ENCODE data around the gene GOLGA6C. TPM values are rescaled to one million over a fixed set of nuclear protein-coding genes. Genes with fewer than 3 reads are reported as not detected.
A peak's percentile ranks its signal among the peaks of the same experiment; 100 is the strongest.
"Not testable (repeated sequence)": the region's sequence is repeated elsewhere in the genome, so short reads cannot be mapped to it uniquely, and the experiment has no call there.

Gene GOLGA6C
- total RNA-seq, 2 experiments from 2014 or later = not detected

DNA sequence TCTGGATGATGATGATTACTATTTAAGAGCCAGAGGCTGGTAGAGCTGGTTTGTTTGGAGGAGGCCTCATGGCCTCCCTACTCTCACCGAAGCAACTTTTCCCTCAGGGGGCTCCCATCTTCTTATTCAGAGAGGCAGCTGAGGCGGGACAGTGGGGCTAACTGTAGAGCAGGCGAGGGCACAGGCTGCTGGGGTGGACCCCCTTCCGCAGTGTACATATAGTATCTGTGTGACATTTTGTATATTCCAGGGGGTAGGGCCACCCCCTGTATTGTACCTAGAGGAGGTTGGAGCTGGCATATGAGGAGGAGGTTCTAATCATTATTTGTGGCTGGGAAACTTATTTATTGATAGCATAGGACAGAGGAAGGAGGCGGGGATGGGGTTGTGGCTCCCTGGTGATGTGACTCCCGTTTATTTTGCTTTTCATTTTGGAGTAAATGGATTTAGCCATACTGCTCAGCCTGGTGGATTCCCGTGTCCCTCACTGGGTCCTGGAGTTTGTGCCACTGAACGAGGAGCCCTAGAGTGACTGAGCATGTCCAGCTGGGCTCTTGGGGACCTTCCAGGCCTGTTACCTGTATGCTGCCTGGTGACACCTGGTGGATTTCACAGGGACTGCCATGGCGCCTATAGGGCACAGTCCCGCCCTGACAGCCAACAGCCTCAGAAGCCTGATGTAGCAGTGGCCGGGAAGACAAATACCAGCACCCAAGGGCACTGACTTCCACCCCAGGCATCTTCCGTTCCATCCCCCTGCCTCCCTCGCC is 40.6 kb downstream of the GOLGA6C start:
- not testable (repeated sequence) for DNase-seq; H3K4me1 Mint-ChIP-seq; H3K36me3 Mint-ChIP-seq; H3K4me3 Mint-ChIP-seq; H3K27me3 Mint-ChIP-seq; H3K27ac Mint-ChIP-seq; H3K9me3 Mint-ChIP-seq (ENCODE audit: low read depth)
- ATAC-seq = peak; percentile 98
- CTCF ChIA-PET = interaction anchor here (0.6 kb wide), 1 partner anchor 9 kb away, joined by 3 read pairs; no protein-coding TSS in a partner anchor

GRCh38 chr15:75299311-75299688 is 41.2 kb downstream of the GOLGA6C start:
- DNase-seq (peak; percentile 69), ATAC-seq (peak; percentile 92)
- H3K27ac Mint-ChIP-seq; H3K4me1 Mint-ChIP-seq; H3K9me3 Mint-ChIP-seq (ENCODE audit: low read depth); H3K36me3 Mint-ChIP-seq; CTCF ChIA-PET; H3K4me3 Mint-ChIP-seq: not testable (repeated sequence)
- H3K27me3 Mint-ChIP-seq = peaks cover 13% of the 10 kb centered on the region

GRCh38 chr15:75300026-75300425 is 41.9 kb downstream of the GOLGA6C start:
- not testable (repeated sequence) for ATAC-seq; H3K9me3 Mint-ChIP-seq (ENCODE audit: low read depth); DNase-seq; H3K4me3 Mint-ChIP-seq; H3K4me1 Mint-ChIP-seq; H3K36me3 Mint-ChIP-seq; H3K27ac Mint-ChIP-seq
- CTCF ChIA-PET = interaction anchor here (0.8 kb wide), 1 partner anchor 1235 kb away, joined by 4 read pairs; no protein-coding TSS in a partner anchor
- H3K27me3 Mint-ChIP-seq = peaks cover 21% of the 10 kb centered on the region

GRCh38 chr15:75302318-75302717 is 44.2 kb downstream of the GOLGA6C start:
- H3K4me3 Mint-ChIP-seq = no peak overlapping the region
- H3K27ac Mint-ChIP-seq = no peak overlapping the region
- H3K27me3 Mint-ChIP-seq = peaks cover 37% of the 10 kb centered on the region
- no peaks in the 10 kb centered on the region for H3K9me3 Mint-ChIP-seq (ENCODE audit: low read depth)
- no peak for DNase-seq
- H3K36me3 Mint-ChIP-seq = no peaks in the 10 kb centered on the region
- ATAC-seq = no peak
- CTCF ChIA-PET = no interaction called here
- peaks cover 5% of the 10 kb centered on the region for H3K4me1 Mint-ChIP-seq

GRCh38 chr15:75302753-75303152 is 44.6 kb downstream of the GOLGA6C start:
- CTCF ChIA-PET; DNase-seq; ATAC-seq; H3K27ac Mint-ChIP-seq; H3K4me1 Mint-ChIP-seq; H3K36me3 Mint-ChIP-seq; H3K4me3 Mint-ChIP-seq; H3K9me3 Mint-ChIP-seq (ENCODE audit: low read depth): not testable (repeated sequence)
- peaks cover 41% of the 10 kb centered on the region for H3K27me3 Mint-ChIP-seq

DNA sequence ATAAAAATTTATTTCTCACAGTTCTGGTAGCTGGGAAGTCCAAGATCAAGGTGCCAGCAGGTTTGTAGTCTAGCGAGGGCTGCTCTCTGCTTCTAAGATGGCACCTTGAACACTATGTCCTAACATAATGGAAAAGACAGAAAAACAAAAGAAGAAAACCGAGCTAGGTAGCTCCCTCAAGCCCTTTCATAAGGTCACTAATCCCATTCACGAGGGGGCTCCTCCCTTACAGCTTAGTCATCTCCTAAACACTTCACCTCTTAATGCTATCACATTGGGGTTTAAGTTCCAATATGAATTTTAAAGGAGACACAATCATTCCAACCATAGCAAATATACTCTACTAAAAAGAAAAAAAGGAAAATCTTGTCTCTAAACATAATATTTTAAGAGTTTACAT is 48.1 kb downstream of the GOLGA6C start:
- ATAC-seq (no peak), DNase-seq (no peak)
- CTCF ChIA-PET = no interaction called here
- Mint-ChIP-seq H3K9me3 (ENCODE audit: low read depth) (no peaks in the 10 kb centered on the region), H3K36me3 (no peaks in the 10 kb centered on the region), H3K4me1 (peaks cover 5% of the 10 kb centered on the region), H3K4me3 (no peak overlapping the region), H3K27ac (no peak overlapping the region), H3K27me3 (peaks cover 60% of the 10 kb centered on the region)

- peaks cover 64% of the 10 kb centered on the region for H3K27me3 Mint-ChIP-seq
- H3K9me3 Mint-ChIP-seq (ENCODE audit: low read depth) = no peaks in the 10 kb centered on the region
- DNase-seq (no peak), ATAC-seq (peak; percentile 55)
- H3K27ac Mint-ChIP-seq = no peak overlapping the region
- CTCF ChIA-PET = interaction anchor here (0.6 to 1.1 kb wide), 2 partner anchors 10 to 249 kb away, joined by 3 read pairs; no protein-coding TSS in a partner anchor
- no peak overlapping the region for H3K4me3 Mint-ChIP-seq
- H3K36me3 Mint-ChIP-seq = no peaks in the 10 kb centered on the region
- peaks cover 11% of the 10 kb centered on the region for H3K4me1 Mint-ChIP-seq
Observed at GRCh38 chr15:75307778-75308390, 49.8 kb downstream of the GOLGA6C start.

DNA sequence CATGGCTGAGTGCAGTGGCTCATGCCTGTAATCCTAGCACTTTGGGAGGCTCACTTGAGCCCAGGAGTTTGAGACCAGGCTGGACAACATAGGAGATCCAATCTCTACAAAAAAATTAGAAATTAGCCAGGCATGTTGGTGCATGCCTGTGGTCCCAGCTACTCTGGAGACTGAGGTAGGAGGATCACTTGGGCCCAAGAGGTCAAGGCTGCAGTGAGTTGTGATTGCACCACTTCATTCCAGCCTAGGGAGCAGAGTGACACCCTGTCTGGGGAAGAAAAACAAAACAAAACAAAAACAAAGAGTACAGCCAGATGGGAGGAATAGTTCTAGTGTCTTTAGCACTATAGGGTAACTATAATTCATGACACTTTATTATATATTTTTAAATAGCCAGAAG is 51.6 kb downstream of the GOLGA6C start:
- Mint-ChIP-seq H3K27ac (no peak overlapping the region), H3K27me3 (peaks cover 51% of the 10 kb centered on the region), H3K4me1 (peaks cover 11% of the 10 kb centered on the region), H3K4me3 (no peak overlapping the region), H3K9me3 (ENCODE audit: low read depth) (no peaks in the 10 kb centered on the region), H3K36me3 (no peaks in the 10 kb centered on the region)
- no peak for DNase-seq
- CTCF ChIA-PET = no interaction called here
- no peak for ATAC-seq

DNA sequence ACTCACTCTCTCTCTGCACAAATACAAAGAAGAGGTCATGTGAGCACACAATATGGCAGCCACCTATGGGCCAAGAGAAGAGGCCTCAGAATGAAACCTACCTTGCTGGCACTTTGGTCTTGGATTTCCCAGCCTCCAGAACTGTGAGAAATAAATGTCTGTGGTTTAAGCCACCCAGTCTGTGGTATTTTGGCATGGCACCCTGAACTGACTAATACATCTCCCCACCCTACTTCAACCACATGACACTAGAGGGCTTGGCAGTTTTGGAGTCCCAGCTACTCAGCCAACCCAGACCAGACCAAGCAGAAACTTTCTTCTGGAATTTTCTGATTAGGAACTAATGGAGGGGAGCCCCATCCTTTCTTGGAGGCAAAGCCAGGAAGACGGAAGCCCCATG is 54.4 kb downstream of the GOLGA6C start:
- CTCF ChIA-PET; H3K4me3 Mint-ChIP-seq; H3K9me3 Mint-ChIP-seq (ENCODE audit: low read depth); DNase-seq; H3K27ac Mint-ChIP-seq; ATAC-seq; H3K36me3 Mint-ChIP-seq: not testable (repeated sequence)
- Mint-ChIP-seq H3K4me1 (peaks cover 11% of the 10 kb centered on the region), H3K27me3 (peaks cover 26% of the 10 kb centered on the region)

GRCh38 chr15:75313116-75313845 is 55.1 kb downstream of the GOLGA6C start:
- Mint-ChIP-seq H3K27me3 (peaks cover 18% of the 10 kb centered on the region), H3K4me1 (peaks cover 11% of the 10 kb centered on the region), H3K4me3 (no peak overlapping the region), H3K36me3 (no peaks in the 10 kb centered on the region), H3K9me3 (ENCODE audit: low read depth) (no peaks in the 10 kb centered on the region), H3K27ac (no peak overlapping the region)
- CTCF ChIA-PET = interaction anchor here (0.6 kb wide), 1 partner anchor 633 kb away, joined by 4 read pairs; no protein-coding TSS in a partner anchor
- ATAC-seq = no peak
- no peak for DNase-seq

DNA sequence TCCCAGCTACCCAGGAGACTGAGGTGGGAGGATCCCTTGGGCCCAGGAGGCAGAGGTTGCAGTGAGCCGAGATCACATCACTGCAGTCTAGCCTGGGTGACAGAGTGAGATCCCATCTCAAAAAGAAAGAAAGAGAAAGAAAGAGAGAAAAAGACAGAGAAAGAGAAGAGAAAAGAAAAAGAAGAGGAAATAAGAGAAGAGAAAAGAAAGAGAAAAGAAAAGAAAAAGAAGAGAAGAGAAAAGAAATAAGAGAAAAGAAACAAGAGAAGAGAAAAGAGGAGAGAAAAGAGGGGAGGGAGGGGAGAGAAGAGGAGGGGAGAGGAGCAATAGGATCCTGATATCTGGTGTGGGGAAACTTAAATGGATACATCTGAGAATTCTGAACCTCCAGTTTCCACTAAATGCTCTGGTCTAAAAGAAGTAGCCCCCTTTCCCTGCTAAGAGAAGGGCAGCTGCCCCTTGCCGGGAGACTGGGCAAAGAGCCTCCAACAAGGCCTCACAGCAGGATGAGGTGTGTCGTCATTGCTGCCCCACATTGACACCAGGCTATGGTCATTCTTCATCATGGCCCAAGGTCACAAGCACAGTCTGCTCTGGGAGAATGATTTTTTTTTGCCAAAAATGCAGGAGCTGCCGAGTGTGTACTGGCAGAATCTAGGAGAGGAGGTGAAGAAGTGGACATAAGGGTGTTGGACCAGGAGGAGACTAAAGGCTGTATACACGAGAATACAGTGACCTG is 56.6 kb downstream of the GOLGA6C start:
- CTCF ChIA-PET = no interaction called here
- H3K4me3 Mint-ChIP-seq = no peak overlapping the region
- ATAC-seq (no peak), DNase-seq (no peak)
- no peak overlapping the region for H3K27ac Mint-ChIP-seq
- H3K27me3 Mint-ChIP-seq = peaks cover 10% of the 10 kb centered on the region
- H3K9me3 Mint-ChIP-seq (ENCODE audit: low read depth) = no peaks in the 10 kb centered on the region
- peaks cover 11% of the 10 kb centered on the region for H3K4me1 Mint-ChIP-seq
- no peaks in the 10 kb centered on the region for H3K36me3 Mint-ChIP-seq

GRCh38 chr15:75319231-75319897 is 61.2 kb downstream of the GOLGA6C start:
- H3K27ac Mint-ChIP-seq; CTCF ChIA-PET; H3K36me3 Mint-ChIP-seq; H3K4me3 Mint-ChIP-seq; ATAC-seq; H3K9me3 Mint-ChIP-seq (ENCODE audit: low read depth); H3K4me1 Mint-ChIP-seq; DNase-seq: not testable (repeated sequence)
- peaks cover 12% of the 10 kb centered on the region for H3K27me3 Mint-ChIP-seq

Measured in activated CD8-positive, alpha-beta memory T cell treated with anti-CD3 and anti-CD28 coated beads, Interleukin-2, amount 10 ng/mL, durations not matched to agents 7 days and 5 days (primary cell).